K562 (cell line): ENCODE measurements around the gene ABCG1. TPM values are rescaled to one million over a fixed set of nuclear protein-coding genes. Genes with fewer than 3 reads are reported as not detected.

Source experiments
- ATAC-seq: fragments of 200-7000 bp; cut with Tn5 transposase; 3 replicates; pipeline ENCODE4 v1.9.1; 2020; ENCODE audit warnings: moderate library complexity
- BruUV-seq: library from RNA; stranded (reverse); fragments of 400-500 nt; replicated peaks from 2 replicates; lab custom pipeline; 2021; lab: Mats Ljungman, UMichigan
- CTCF ChIA-PET: fragments of 300-600 bp; formaldehyde crosslinking; extraction: SDS; loops from one replicate; lab custom pipeline; 2021; ENCODE audit warnings: low intra/inter-chr PET ratio; lab: Yijun Ruan, JAX
- POLR2A ChIA-PET: fragments of 300-600, 350-650 bp; sonication (Branson Sonifier 250); formaldehyde crosslinking; extraction: SDS; loops from one replicate; lab custom pipeline; 2021; ENCODE audit warnings: antibody characterized with exemption, inconsistent platforms; lab: Yijun Ruan, JAX
- DNase-seq, 4 experiments: peaks; one replicate each; pipeline versions ENCODE4 v3.0.0 to v3.0.0-alpha.2; 2011 to 2018; ENCODE audit warnings: low spot score in 3 of 4, mixed read lengths in 3 of 4; ENCODE audit errors: extremely low read depth in 1 of 4
- FAIRE-seq: peaks from 2 replicates; lab custom pipeline; 2011; peaks lifted over from hg19 to GRCh38; lab: Jason Lieb, UNC
- H2AFZ ChIP-seq: 2 replicates; pipeline ENCODE4 v1.6.0; 2011; ENCODE audit warnings: low read depth, low read length, control low read depth, inconsistent platforms
- H3K27ac ChIP-seq: fragments of 200-600 bp; 3 replicates; pipeline ENCODE4 v1.8.0; 2011; ENCODE audit warnings: low read depth, mild to moderate bottlenecking, control low read depth, inconsistent platforms, low read length, moderate library complexity, mixed read lengths; ENCODE audit errors: extremely low read depth
- H3K27me3 ChIP-seq, 2 experiments: fragments of 300-600 bp in 1 of 2; 2 replicates in 1 of 2; 3 replicates in 1 of 2; pipeline versions ENCODE4 v1.6.0 to v1.8.0; 2011; ENCODE audit warnings: inconsistent platforms in 2 of 2, low read length in 2 of 2, mild to moderate bottlenecking in 1 of 2, mixed read lengths in 1 of 2, moderate library complexity in 1 of 2; ENCODE audit not compliant: control insufficient read depth in 2 of 2, insufficient read depth in 2 of 2
- H3K36me3 ChIP-seq: fragments of 300-600 bp; 3 replicates; pipeline ENCODE4 v1.8.0; 2011; ENCODE audit warnings: mild to moderate bottlenecking, low read length, inconsistent platforms; ENCODE audit not compliant: control insufficient read depth, insufficient read depth
- H3K4me1 ChIP-seq, 2 experiments: fragments of 200-600 bp in 1 of 2; replicated peaks in 1 of 2; 2 replicates in 1 of 2; 3 replicates in 1 of 2; pipeline versions ENCODE4 v1.5.1 to v1.8.0; 2011; ENCODE audit warnings: inconsistent platforms in 2 of 2, low read length in 2 of 2, mild to moderate bottlenecking in 1 of 2, mixed read lengths in 1 of 2, moderate library complexity in 1 of 2; ENCODE audit not compliant: control insufficient read depth in 2 of 2, insufficient read depth in 2 of 2
- H3K4me2 ChIP-seq: 2 replicates; pipeline ENCODE4 v1.6.1; 2011; ENCODE audit warnings: low read length, control low read depth, inconsistent platforms, mixed read lengths; ENCODE audit not compliant: insufficient read depth
- H3K4me3 ChIP-seq: fragments of 200-600 bp; sonication (generic), shearing (Covaris generic); 2 replicates; pipeline ENCODE4 v1.5.1; 2016; ENCODE audit warnings: control low read depth, inconsistent platforms
- H3K79me2 ChIP-seq: fragments of 200-600 bp; 3 replicates; pipeline ENCODE4 v1.8.0; 2011; ENCODE audit warnings: low read length, inconsistent platforms; ENCODE audit not compliant: control insufficient read depth, insufficient read depth
- H3K9ac ChIP-seq, 2 experiments: 2 replicates each; pipeline versions ENCODE4 v1.6.0 to v1.6.1; 2011; ENCODE audit warnings: low read depth in 2 of 2, low read length in 2 of 2, control low read depth in 1 of 2, inconsistent platforms in 1 of 2, mild to moderate bottlenecking in 1 of 2, mixed read lengths in 1 of 2; ENCODE audit not compliant: insufficient read depth in 1 of 2
- H3K9me1 ChIP-seq: one replicate; pipeline ENCODE4 v1.6.0; 2011; ENCODE audit warnings: inconsistent platforms, mild to moderate bottlenecking, low read length, moderate library complexity; ENCODE audit not compliant: control insufficient read depth, insufficient read depth
- H3K9me3 ChIP-seq: replicated peaks from 2 replicates; pipeline ENCODE4 v1.5.1; 2011; ENCODE audit warnings: low read depth, low read length, inconsistent platforms; ENCODE audit not compliant: control insufficient read depth, insufficient read depth
- H4K20me1 ChIP-seq: replicated peaks from 2 replicates; pipeline ENCODE4 v1.6.1; 2011; ENCODE audit warnings: low read length, inconsistent platforms, mixed read lengths; ENCODE audit not compliant: control insufficient read depth, insufficient read depth
- CGGBP1 ChIP-seq: fragments of 250-450 bp; sonication (Bioruptor Pico); IDR thresholded peaks from 2 replicates; pipeline ENCODE4 v1.9.0; 2021; ENCODE audit warnings: mild to moderate bottlenecking
- KDM2B ChIP-seq: fragments of 250-450 bp; sonication (Bioruptor Pico); IDR thresholded peaks from 2 replicates; pipeline ENCODE4 v1.8.0; 2021; ENCODE audit warnings: mild to moderate bottlenecking, moderate library complexity
- PRMT5 ChIP-seq: sonication (generic); formaldehyde crosslinking; IDR thresholded peaks from 2 replicates; pipeline ENCODE4 v1.5.0; 2020; ENCODE audit warnings: missing genetic modification reagents
- ZNF592 ChIP-seq: fragments of 450-650 bp; IDR thresholded peaks from 2 replicates; pipeline ENCODE4 v1.6.1; 2017; ENCODE audit warnings: antibody characterized with exemption, mild to moderate bottlenecking
- WGBS: fragments of 100-300 bp; shearing (Covaris generic); methylation state at CpG from one replicate; pipeline ENCODE4 v1.1.6; 2016; ENCODE audit warnings: low coverage, mixed read lengths; ENCODE audit not compliant: insufficient coverage; ENCODE audit errors: missing lambda C conversion rate; 5-methylcytosine and 5-hydroxymethylcytosine counted together
- in situ Hi-C: fragments of 300-500 bp; cut with MboI; formaldehyde crosslinking; loops from 4 replicates; pipeline ENCODE4 v1.15.0; 2018; ENCODE audit warnings: inconsistent platforms, mixed read lengths
- intact Hi-C: fragments of 100-400 bp; cut with micrococcal nuclease; formaldehyde crosslinking; loops from 2 replicates; pipeline ENCODE4 v1.14.2; 2022
- polyA plus RNA-seq, 8 experiments: library from polyadenylated mRNA; depleted of rRNA in 4 of 8; stranded (reverse) in 5 of 8; unstranded in 3 of 8; fragments of >200 nt; fragmentation: Nextera tagmentation in 2 of 8; fragmentation: Illumina TruSeq in 1 of 8; extraction: Ambion mirVana in 2 of 8; extraction: Trizol in 1 of 8; gene quantifications; 2 replicates each; pipeline versions ENCODE4 v1.2.1 to v1.2.3, GENCODE V29; 2011 to 2014; ENCODE audit warnings: inconsistent platforms in 1 of 8, missing spikeins in 1 of 8
- total RNA-seq, 7 experiments: library from RNA; depleted of rRNA in 6 of 7; stranded (reverse); fragments of >200 nt in 6 of 7; fragmentation: Illumina TruSeq in 2 of 7; extraction: Trizol in 2 of 7; gene quantifications; 2 replicates each; pipeline versions ENCODE4 v1.2.1 to v1.2.3, GENCODE V29; 2011 to 2021; ENCODE audit warnings: low replicate concordance in 1 of 7

ABCG1 gene
- total and polyA plus RNA-seq, 9 of the 15 experiments (the other 6 are each of a cell fraction or from before 2014, with no cell fraction given) = 0.04 to 0.09 TPM; not detected in 7

- ATAC-seq (no peak), DNase-seq (no peak), FAIRE-seq (no peak)
- no peak overlapping the region for H3K4me2 ChIP-seq
- WGBS = 1% methylated on average over 12 of the region's 12 CpGs
- POLR2A ChIA-PET = no interaction called here
- CTCF ChIA-PET = no interaction called here
- intact Hi-C loops = no loop called here
- no peak overlapping the region for H2AFZ ChIP-seq
- in situ Hi-C loops = no loop called here
- no peak overlapping the region for H3K4me3 ChIP-seq
- BruUV-seq = no TSS peak
- H3K9me1 ChIP-seq = peaks cover 3% of the 10 kb centered on the region
- peaks cover 51 to 80% of the 10 kb centered on the region in 2 experiments for H3K27me3 ChIP-seq
- H3K79me2 ChIP-seq = no peaks in the 10 kb centered on the region
- peaks cover 0 to 7% of the 10 kb centered on the region in 2 experiments; a peak in 1 of 5 replicates for H3K4me1 ChIP-seq
- H3K27ac ChIP-seq = no peak overlapping the region
- H4K20me1 ChIP-seq = peaks cover 12% of the 10 kb centered on the region; the same call in 1 of the 2 replicates
- no peaks in the 10 kb centered on the region for H3K9me3 ChIP-seq
- TF ChIP-seq PRMT5 (CRISPR knock-in tag) (no peak), KDM2B (CRISPR knock-in tag) (no peak), ZNF592 (no peak), CGGBP1 (CRISPR knock-in tag) (no peak)
- TF ChIP-seq, all 486 proteins: peak for 0
- Histone ChIP-seq H3K9ac (no peak overlapping the region), H3K36me3 (no peaks in the 10 kb centered on the region)
Observed at GRCh38 chr21:42302076-42302650, 83.2 kb downstream of the ABCG1 start.
